ENCODE results near the gene CNBD2. TPM values are rescaled to one million over a fixed set of nuclear protein-coding genes. Genes with fewer than 3 reads are reported as not detected.

The CNBD2 gene
- total RNA-seq, 1 donor from 2014 or later = 3.0 TPM

- Mint-ChIP-seq H3K4me3 (ENCODE audit: unreplicated experiment) (no peak overlapping the region), H3K36me3 (ENCODE audit: low read depth, unreplicated experiment) (peaks cover 28% of the 10 kb centered on the region), H3K27me3 (ENCODE audit: low read depth, unreplicated experiment) (no peaks in the 10 kb centered on the region), H3K9me3 (ENCODE audit: unreplicated experiment) (peaks cover 2% of the 10 kb centered on the region), H3K4me1 (ENCODE audit: low read depth, unreplicated experiment) (no peaks in the 10 kb centered on the region), H3K27ac (ENCODE audit: unreplicated experiment) (no peak overlapping the region)
- H3K27ac ChIP-seq (ENCODE audit: low read depth, low read length) = no peak overlapping the region
- no peaks in the 10 kb centered on the region for H3K9me3 ChIP-seq (ENCODE audit: insufficient read depth, low read depth, low read length)
- H3K4me1 ChIP-seq (ENCODE audit: insufficient read depth, low read length) = no peaks in the 10 kb centered on the region
- H3K27me3 ChIP-seq (ENCODE audit: insufficient read depth, low read length) = no peaks in the 10 kb centered on the region
- no peaks in the 10 kb centered on the region for H3K79me2 ChIP-seq (ENCODE audit: insufficient read depth, low read length)
- no peak overlapping the region for H3K4me3 ChIP-seq (ENCODE audit: insufficient read depth, low read depth, low read length)
- no peak overlapping the region for H3K4me2 ChIP-seq (ENCODE audit: low read length)
- no peak overlapping the region for H3K9ac ChIP-seq (ENCODE audit: low read length)
- H3K36me3 ChIP-seq (ENCODE audit: insufficient read depth, low read length) = peaks cover 6% of the 10 kb centered on the region
- H4K20me1 ChIP-seq (ENCODE audit: insufficient read depth, low read length) = peaks cover 17% of the 10 kb centered on the region
- FAIRE-seq (no peak), DNase-seq (ENCODE audit: low read depth) (no peak)
- TF ChIP-seq, protein P1, sequence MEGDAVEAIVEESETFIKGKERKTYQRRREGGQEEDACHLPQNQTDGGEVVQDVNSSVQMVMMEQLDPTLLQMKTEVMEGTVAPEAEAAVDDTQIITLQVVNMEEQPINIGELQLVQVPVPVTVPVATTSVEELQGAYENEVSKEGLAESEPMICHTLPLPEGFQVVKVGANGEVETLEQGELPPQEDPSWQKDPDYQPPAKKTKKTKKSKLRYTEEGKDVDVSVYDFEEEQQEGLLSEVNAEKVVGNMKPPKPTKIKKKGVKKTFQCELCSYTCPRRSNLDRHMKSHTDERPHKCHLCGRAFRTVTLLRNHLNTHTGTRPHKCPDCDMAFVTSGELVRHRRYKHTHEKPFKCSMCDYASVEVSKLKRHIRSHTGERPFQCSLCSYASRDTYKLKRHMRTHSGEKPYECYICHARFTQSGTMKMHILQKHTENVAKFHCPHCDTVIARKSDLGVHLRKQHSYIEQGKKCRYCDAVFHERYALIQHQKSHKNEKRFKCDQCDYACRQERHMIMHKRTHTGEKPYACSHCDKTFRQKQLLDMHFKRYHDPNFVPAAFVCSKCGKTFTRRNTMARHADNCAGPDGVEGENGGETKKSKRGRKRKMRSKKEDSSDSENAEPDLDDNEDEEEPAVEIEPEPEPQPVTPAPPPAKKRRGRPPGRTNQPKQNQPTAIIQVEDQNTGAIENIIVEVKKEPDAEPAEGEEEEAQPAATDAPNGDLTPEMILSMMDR (IDR thresholded peaks at IDR 0.05; ENCODE audit: insufficient read depth, low read depth, low read length) = no peak
- TF ChIP-seq EZH2 (IDR thresholded peaks at IDR 0.05; ENCODE audit: insufficient read depth, low read length) = no peak
- H2AFZ ChIP-seq (ENCODE audit: low read depth, low read length) = no peak overlapping the region
These were observed 34.3 kb upstream of the CNBD2 start for GRCh38 chr20:35934050-35934449.

GRCh38 chr20:35939264-35939663, 29.1 kb upstream of the CNBD2 start:
- no peaks in the 10 kb centered on the region for H3K27me3 Mint-ChIP-seq (ENCODE audit: low read depth, unreplicated experiment)
- no peaks in the 10 kb centered on the region for H3K9me3 Mint-ChIP-seq (ENCODE audit: unreplicated experiment)
- Histone ChIP-seq H3K27me3 (ENCODE audit: insufficient read depth, low read length) (no peaks in the 10 kb centered on the region), H3K4me1 (ENCODE audit: insufficient read depth, low read length) (no peaks in the 10 kb centered on the region), H3K4me2 (ENCODE audit: low read length) (no peak overlapping the region), H3K9ac (ENCODE audit: low read length) (no peak overlapping the region), H2AFZ (ENCODE audit: low read depth, low read length) (no peak overlapping the region), H4K20me1 (ENCODE audit: insufficient read depth, low read length) (peaks cover 30% of the 10 kb centered on the region), H3K27ac (ENCODE audit: low read depth, low read length) (no peak overlapping the region), H3K4me3 (ENCODE audit: insufficient read depth, low read depth, low read length) (no peak overlapping the region), H3K9me3 (ENCODE audit: insufficient read depth, low read depth, low read length) (no peaks in the 10 kb centered on the region), H3K36me3 (ENCODE audit: insufficient read depth, low read length) (peaks cover 10% of the 10 kb centered on the region), H3K79me2 (ENCODE audit: insufficient read depth, low read length) (no peaks in the 10 kb centered on the region)
- no peak overlapping the region for H3K4me3 Mint-ChIP-seq (ENCODE audit: unreplicated experiment)
- H3K4me1 Mint-ChIP-seq (ENCODE audit: low read depth, unreplicated experiment) = no peaks in the 10 kb centered on the region
- FAIRE-seq = no peak
- H3K36me3 Mint-ChIP-seq (ENCODE audit: low read depth, unreplicated experiment) = peaks cover 14% of the 10 kb centered on the region
- DNase-seq (ENCODE audit: low read depth) = no peak
- H3K27ac Mint-ChIP-seq (ENCODE audit: unreplicated experiment) = no peak overlapping the region
- TF ChIP-seq, protein P1 (IDR thresholded peaks at IDR 0.05; ENCODE audit: insufficient read depth, low read depth, low read length) = no peak
- TF ChIP-seq EZH2 (IDR thresholded peaks at IDR 0.05; ENCODE audit: insufficient read depth, low read length) = no peak

DNA sequence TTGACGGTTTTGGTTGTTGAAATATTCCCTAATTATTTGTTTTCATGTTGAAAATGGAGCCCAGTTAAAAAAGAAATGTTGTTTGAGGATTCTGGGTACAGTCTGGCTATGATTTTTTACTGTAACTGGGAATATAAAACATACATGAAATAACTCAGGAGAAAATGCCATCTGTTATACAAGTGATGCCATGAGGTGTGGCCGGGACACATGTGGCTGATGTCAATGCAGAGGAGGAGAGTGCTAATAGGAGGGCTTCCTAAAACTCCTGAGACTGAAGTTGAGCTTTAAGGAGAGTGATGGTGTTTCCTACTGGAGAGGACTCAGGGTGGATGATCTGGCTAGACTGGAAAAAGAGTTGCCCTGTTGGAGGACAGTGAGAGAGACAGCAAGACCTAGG, 26.8 kb upstream of the CNBD2 start:
- no peaks in the 10 kb centered on the region for H3K9me3 ChIP-seq (ENCODE audit: insufficient read depth, low read depth, low read length)
- FAIRE-seq (no peak), DNase-seq (ENCODE audit: low read depth) (no peak)
- H3K9me3 Mint-ChIP-seq (ENCODE audit: unreplicated experiment) = no peaks in the 10 kb centered on the region
- H3K36me3 ChIP-seq (ENCODE audit: insufficient read depth, low read length) = peaks cover 10% of the 10 kb centered on the region
- H3K27me3 ChIP-seq (ENCODE audit: insufficient read depth, low read length) = no peaks in the 10 kb centered on the region
- H3K79me2 ChIP-seq (ENCODE audit: insufficient read depth, low read length) = no peaks in the 10 kb centered on the region
- H3K27ac Mint-ChIP-seq (ENCODE audit: unreplicated experiment) = no peak overlapping the region
- no peak overlapping the region for H3K9ac ChIP-seq (ENCODE audit: low read length)
- no peak overlapping the region for H3K4me3 ChIP-seq (ENCODE audit: insufficient read depth, low read depth, low read length)
- H3K27me3 Mint-ChIP-seq (ENCODE audit: low read depth, unreplicated experiment) = no peaks in the 10 kb centered on the region
- H3K36me3 Mint-ChIP-seq (ENCODE audit: low read depth, unreplicated experiment) = peaks cover 19% of the 10 kb centered on the region
- no peaks in the 10 kb centered on the region for H3K4me1 Mint-ChIP-seq (ENCODE audit: low read depth, unreplicated experiment)
- no peak overlapping the region for H3K27ac ChIP-seq (ENCODE audit: low read depth, low read length)
- H2AFZ ChIP-seq (ENCODE audit: low read depth, low read length) = no peak overlapping the region
- H3K4me3 Mint-ChIP-seq (ENCODE audit: unreplicated experiment) = no peak overlapping the region
- peaks cover 26% of the 10 kb centered on the region for H4K20me1 ChIP-seq (ENCODE audit: insufficient read depth, low read length)
- H3K4me1 ChIP-seq (ENCODE audit: insufficient read depth, low read length) = no peaks in the 10 kb centered on the region
- no peak overlapping the region for H3K4me2 ChIP-seq (ENCODE audit: low read length)
- no peak for TF ChIP-seq EZH2 (IDR thresholded peaks at IDR 0.05; ENCODE audit: insufficient read depth, low read length)
- TF ChIP-seq, protein P1 (IDR thresholded peaks at IDR 0.05; ENCODE audit: insufficient read depth, low read depth, low read length) = no peak
